Measurements from ENCODE around the gene SSH2.
A peak's percentile ranks its signal among the peaks of the same experiment; 100 is the strongest.

SSH2 gene

DNA sequence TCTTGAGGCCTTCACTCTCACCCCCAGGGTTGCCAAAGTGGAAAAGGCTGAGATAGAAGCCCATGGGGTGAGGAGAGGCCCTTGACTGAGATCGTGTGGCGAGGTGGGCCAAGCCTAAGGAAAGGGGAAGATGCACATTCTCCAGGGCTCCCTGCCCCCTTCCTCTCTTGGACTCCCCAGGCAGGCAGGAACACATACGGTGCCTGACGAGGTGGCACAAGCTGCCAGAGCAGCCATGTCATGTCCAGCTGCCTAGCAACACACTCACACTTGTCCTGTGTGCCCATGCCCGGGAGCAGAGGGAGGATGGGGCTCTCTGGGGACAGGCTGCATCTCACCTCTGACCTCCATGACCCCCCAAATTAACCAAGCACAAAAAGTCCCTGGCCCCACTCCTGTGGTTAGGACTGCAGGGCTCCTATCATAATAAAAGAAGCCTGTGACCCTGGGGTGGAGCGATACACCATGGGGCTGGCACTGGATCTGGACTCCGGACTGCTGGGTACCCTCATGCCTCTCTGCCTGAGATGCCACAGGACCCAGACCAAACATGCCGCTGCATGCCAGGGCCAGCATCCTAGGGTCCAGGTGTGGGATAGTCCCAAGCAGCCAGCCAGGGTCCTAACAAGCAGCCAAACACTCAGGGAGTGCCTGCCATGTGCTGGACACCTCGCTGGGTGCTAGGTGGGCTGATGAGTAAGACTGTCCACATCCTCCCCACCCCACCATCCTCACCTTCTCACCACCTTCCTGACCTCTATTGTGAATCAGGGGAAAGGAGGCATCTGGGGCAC, 343.2 kb downstream of the SSH2 start:
- no peak overlapping the region for H3K27ac ChIP-seq
- H3K9me3 ChIP-seq (ENCODE audit: severe bottlenecking) = no peaks in the 10 kb centered on the region
- no peak overlapping the region for H3K4me3 ChIP-seq (ENCODE audit: low read depth, low read length)
- H3K27me3 ChIP-seq (ENCODE audit: insufficient read depth, low read depth, severe bottlenecking) = no peaks in the 10 kb centered on the region
- TF ChIP-seq, protein P1, sequence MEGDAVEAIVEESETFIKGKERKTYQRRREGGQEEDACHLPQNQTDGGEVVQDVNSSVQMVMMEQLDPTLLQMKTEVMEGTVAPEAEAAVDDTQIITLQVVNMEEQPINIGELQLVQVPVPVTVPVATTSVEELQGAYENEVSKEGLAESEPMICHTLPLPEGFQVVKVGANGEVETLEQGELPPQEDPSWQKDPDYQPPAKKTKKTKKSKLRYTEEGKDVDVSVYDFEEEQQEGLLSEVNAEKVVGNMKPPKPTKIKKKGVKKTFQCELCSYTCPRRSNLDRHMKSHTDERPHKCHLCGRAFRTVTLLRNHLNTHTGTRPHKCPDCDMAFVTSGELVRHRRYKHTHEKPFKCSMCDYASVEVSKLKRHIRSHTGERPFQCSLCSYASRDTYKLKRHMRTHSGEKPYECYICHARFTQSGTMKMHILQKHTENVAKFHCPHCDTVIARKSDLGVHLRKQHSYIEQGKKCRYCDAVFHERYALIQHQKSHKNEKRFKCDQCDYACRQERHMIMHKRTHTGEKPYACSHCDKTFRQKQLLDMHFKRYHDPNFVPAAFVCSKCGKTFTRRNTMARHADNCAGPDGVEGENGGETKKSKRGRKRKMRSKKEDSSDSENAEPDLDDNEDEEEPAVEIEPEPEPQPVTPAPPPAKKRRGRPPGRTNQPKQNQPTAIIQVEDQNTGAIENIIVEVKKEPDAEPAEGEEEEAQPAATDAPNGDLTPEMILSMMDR (IDR thresholded peaks at IDR 0.05; ENCODE audit: low read depth, low read length) = no peak
- H3K36me3 ChIP-seq = peaks cover 17% of the 10 kb centered on the region
- no peak for DNase-seq

DNA sequence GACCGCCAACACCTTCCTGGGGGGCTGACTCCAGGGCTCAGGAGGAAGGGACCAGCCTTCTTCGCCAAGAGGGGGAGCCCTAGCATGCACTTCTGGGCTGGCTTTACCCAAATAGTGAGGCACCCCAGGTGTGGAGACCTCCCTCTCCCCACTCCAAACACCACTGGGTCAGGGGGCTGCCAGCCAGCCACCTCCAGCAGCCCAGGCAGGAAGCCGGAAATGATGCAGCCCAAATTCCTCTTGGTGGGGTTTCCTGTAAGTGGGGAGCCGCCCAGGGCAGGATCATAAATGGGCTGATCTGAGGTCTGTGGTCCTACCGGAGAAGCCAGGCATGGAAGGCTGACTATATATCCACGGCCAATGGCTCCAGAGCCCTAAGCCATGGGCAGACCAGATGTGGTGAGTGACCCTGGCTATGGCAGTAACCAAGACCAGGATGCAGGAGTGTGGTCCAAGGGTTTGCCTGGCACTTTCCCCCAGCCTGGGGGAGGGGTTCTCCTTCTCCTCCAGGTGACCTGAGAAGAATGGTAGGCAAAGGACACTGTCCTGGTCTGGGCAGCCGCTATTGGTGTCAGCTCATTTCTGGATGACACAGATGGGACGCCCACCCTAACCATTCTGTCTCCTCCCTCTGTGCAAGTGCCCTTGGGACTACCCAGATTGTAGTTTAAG, 344.8 kb downstream of the SSH2 start:
- H3K27me3 ChIP-seq (ENCODE audit: insufficient read depth, low read depth, severe bottlenecking) = no peaks in the 10 kb centered on the region
- H3K4me3 ChIP-seq (ENCODE audit: low read depth, low read length) = no peak overlapping the region
- peaks cover 28% of the 10 kb centered on the region for H3K36me3 ChIP-seq
- no peaks in the 10 kb centered on the region for H3K9me3 ChIP-seq (ENCODE audit: severe bottlenecking)
- no peak overlapping the region for H3K27ac ChIP-seq
- no peak for DNase-seq
- TF ChIP-seq, protein P1 (IDR thresholded peaks at IDR 0.05; ENCODE audit: low read depth, low read length) = peak; percentile 39

DNA sequence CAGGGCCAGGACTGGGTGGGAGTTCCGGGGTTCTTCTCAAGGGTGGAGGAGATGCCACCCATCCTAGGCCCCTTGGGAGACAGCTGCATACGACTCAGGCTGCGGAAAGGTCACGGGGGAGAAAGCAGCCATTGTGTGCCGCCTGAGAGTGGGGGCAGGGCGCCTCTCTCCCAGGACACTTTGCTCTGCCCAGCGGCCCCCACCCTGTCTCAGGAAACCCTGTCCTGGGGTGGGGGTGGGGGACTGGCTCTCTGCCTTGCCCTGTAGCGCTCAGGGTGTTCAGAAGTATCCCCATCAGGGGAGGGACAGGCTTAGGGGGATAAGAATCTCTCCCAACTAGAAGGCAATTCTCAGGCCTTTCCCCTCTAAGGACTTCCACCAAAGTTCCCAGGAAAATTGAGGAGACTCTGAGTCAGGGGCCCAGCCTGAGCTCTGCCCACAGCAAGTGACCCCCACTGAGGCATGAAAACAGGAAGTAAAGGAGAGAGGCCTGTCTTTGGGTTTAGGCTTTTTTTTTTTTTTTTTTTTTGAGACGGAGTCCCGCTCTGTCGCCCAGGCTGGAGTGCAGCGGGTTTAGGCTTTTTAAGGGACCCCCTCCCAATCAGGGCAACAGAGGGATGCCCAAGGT, 345.5 kb downstream of the SSH2 start:
- TF ChIP-seq, protein P1 (IDR thresholded peaks at IDR 0.05; ENCODE audit: low read depth, low read length) = no peak
- peaks cover 34% of the 10 kb centered on the region for H3K36me3 ChIP-seq
- no peak overlapping the region for H3K27ac ChIP-seq
- no peaks in the 10 kb centered on the region for H3K27me3 ChIP-seq (ENCODE audit: insufficient read depth, low read depth, severe bottlenecking)
- no peaks in the 10 kb centered on the region for H3K9me3 ChIP-seq (ENCODE audit: severe bottlenecking)
- DNase-seq = no peak
- H3K4me3 ChIP-seq (ENCODE audit: low read depth, low read length) = no peak overlapping the region

DNA sequence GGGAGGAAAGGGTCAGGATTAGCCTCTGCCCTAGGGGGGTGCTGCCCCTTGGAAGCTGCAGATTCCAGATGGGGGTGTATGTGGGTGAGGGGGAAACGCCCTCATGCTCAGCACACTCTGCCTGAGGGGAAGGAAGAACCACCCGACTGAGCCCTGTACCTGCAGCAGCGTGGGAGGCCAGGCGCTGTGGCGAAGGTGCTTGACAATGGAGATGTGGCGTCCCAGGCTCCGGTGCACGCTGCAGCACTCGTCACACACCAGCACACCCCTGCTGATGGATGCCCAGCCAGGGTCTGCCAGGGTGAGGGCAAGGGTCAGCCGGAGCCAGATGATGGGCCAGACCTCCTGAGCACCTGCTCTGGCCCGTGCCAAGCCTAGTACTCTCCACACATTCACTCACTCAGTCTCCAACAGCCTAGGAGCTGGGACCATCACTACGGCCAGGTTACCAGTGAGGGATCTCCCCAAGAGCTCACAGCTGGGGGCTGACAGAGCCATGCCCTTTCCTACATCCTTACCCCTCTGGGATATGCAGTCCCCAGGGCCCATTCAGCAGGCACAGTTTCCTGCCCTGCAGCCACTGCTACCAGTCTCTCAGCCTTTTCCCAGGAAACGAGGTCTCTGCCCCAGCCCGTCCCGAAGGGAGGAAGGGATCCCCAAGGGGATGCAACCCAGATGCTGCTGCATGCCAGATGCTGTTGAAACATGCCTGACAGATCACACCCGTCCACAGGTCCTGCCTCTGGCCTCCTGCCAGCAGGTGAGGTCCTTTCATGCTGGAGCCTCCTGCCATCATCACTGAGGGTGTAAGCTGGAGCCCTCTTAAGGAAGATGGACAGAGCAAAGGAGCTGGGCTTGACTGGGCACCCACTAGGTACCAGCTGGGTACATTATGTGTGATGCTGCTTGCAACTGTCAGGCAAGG, 346.4 kb downstream of the SSH2 start:
- Histone ChIP-seq H3K4me3 (ENCODE audit: low read depth, low read length) (no peak overlapping the region), H3K36me3 (peaks cover 41% of the 10 kb centered on the region), H3K27me3 (ENCODE audit: insufficient read depth, low read depth, severe bottlenecking) (no peaks in the 10 kb centered on the region), H3K27ac (no peak overlapping the region), H3K9me3 (ENCODE audit: severe bottlenecking) (no peaks in the 10 kb centered on the region)
- TF ChIP-seq, protein P1 (IDR thresholded peaks at IDR 0.05; ENCODE audit: low read depth, low read length) = no peak
- DNase-seq = no peak

DNA sequence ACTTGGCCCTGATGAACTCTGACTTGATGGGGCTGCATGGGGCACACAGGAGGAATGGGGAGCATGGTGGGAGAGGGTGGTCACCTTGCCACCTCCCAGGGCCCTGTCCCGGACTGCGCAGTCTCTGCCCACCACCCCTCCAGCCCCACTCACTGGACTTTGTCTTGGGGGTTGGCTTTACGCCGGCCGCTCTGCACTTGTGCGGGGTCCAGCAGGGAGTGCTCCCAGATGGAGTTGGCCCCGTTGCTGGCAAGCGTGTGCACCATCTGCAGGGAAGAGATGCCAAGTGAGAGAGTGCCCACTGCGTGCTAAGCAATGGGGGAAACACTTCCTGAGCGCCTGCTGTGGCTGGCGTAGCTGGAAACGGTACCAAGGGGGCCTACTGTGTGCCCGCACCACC, 347.3 kb downstream of the SSH2 start:
- Histone ChIP-seq H3K9me3 (ENCODE audit: severe bottlenecking) (no peaks in the 10 kb centered on the region), H3K36me3 (peaks cover 49% of the 10 kb centered on the region), H3K4me3 (ENCODE audit: low read depth, low read length) (no peak overlapping the region), H3K27ac (no peak overlapping the region), H3K27me3 (ENCODE audit: insufficient read depth, low read depth, severe bottlenecking) (no peaks in the 10 kb centered on the region)
- no peak for DNase-seq
- TF ChIP-seq, protein P1 (IDR thresholded peaks at IDR 0.05; ENCODE audit: low read depth, low read length) = no peak

Data from WERI-Rb-1 (cell line).